ENCODE results near the gene LCE1B.

Gene LCE1B

GRCh38 chr1:152783095-152783494, 28.7 kb upstream of the LCE1B start:
- TF ChIP-seq CTCF (IDR thresholded peaks at IDR 0.05; ENCODE audit: low read depth, low read length): no peak

GRCh38 chr1:152786077-152786476, 25.7 kb upstream of the LCE1B start, which contains the start of gene LCE1E:
Gene LCE1E (plus strand): TSS chr1:152786257. CDS start chr1:152787300, 1,043 bp downstream.
- no peak for TF ChIP-seq CTCF (IDR thresholded peaks at IDR 0.05; ENCODE audit: low read depth, low read length)
- no peak for DNase-seq (ENCODE audit: extremely low read depth, low read depth)

More at GRCh38 chr1:152783095-152783494, 28.7 kb upstream of the LCE1B start:
- DNase-seq (ENCODE audit: extremely low read depth, low read depth): no peak

- no peak for DNase-seq (ENCODE audit: extremely low read depth, low read depth)
- no peak for TF ChIP-seq CTCF (IDR thresholded peaks at IDR 0.05; ENCODE audit: low read depth, low read length)
Observed at GRCh38 chr1:152795686-152796085, 16.1 kb upstream of the LCE1B start.

- no peak for DNase-seq (ENCODE audit: extremely low read depth, low read depth)
- no peak for TF ChIP-seq CTCF (IDR thresholded peaks at IDR 0.05; ENCODE audit: low read depth, low read length)
Observed at GRCh38 chr1:152796421-152796820, 15.3 kb upstream of the LCE1B start, which contains the start of gene LCE1D. Gene LCE1D (plus strand): TSS chr1:152796721. CDS start chr1:152797795, 1,074 bp downstream.

- TF ChIP-seq CTCF (IDR thresholded peaks at IDR 0.05; ENCODE audit: low read depth, low read length): no peak
- DNase-seq (ENCODE audit: extremely low read depth, low read depth): no peak
Observed at GRCh38 chr1:152801333-152801732, 10.4 kb upstream of the LCE1B start.

- TF ChIP-seq CTCF (IDR thresholded peaks at IDR 0.05; ENCODE audit: low read depth, low read length): no peak
- DNase-seq (ENCODE audit: extremely low read depth, low read depth): no peak
Observed at GRCh38 chr1:152806576-152806975, 5.2 kb upstream of the LCE1B start, which contains the start of gene LCE1C. Gene LCE1C (minus strand): TSS chr1:152806651. CDS start chr1:152805478, 1,173 bp downstream.

- DNase-seq (ENCODE audit: extremely low read depth, low read depth): no peak
- no peak for TF ChIP-seq CTCF (IDR thresholded peaks at IDR 0.05; ENCODE audit: low read depth, low read length)
Observed at GRCh38 chr1:152811050-152811449, 721 bp upstream of the LCE1B start.

Data from AG09319 (cell line).